Pancreas (tissue), 10 donors: ENCODE data around the gene NT5C1B. TPM values are rescaled to one million over a fixed set of nuclear protein-coding genes. Genes with fewer than 3 reads are reported as not detected.
A peak's percentile ranks its signal among the peaks of the same experiment; 100 is the strongest.

Experiments
- ATAC-seq, 4 donors: fragments of 200-7000 bp; cut with Tn5 transposase; one replicate each; pipeline versions ENCODE4 v1.8.0 to v1.9.1; 2020; ENCODE audit warnings: mild to moderate bottlenecking in 4 of 4, moderate library complexity in 4 of 4
- DNase-seq, 6 donors: peaks; one replicate each; pipeline ENCODE4 v3.0.0-alpha.2; 2020
- FAIRE-seq: peaks from 2 replicates; lab custom pipeline; 2012; peaks lifted over from hg19 to GRCh38; lab: Jason Lieb, UNC
- H3K27ac ChIP-seq, 4 donors: fragments of 200-600 bp; sonication (generic); 1 replicate in 3 of 4; 2 replicates in 1 of 4; pipeline versions ENCODE4 v1.5.0 to v1.8.0; 2020
- H3K27me3 ChIP-seq, 4 donors: fragments of 200-600 bp; one replicate each; pipeline ENCODE4 v1.8.0; 2021
- H3K36me3 ChIP-seq, 3 donors: fragments of 200-600 bp; sonication (generic) in 1 of 3; one replicate each; pipeline versions ENCODE4 v1.5.0 to v1.8.0; 2020 to 2021
- H3K4me1 ChIP-seq, 3 donors: fragments of 200-600 bp; one replicate each; pipeline ENCODE4 v1.8.0; 2021
- H3K4me3 ChIP-seq, 4 donors: fragments of 200-600 bp; sonication (generic) in 2 of 4; one replicate each; pipeline versions ENCODE4 v1.5.0 to v1.8.0; 2020 to 2021
- H3K9me3 ChIP-seq, 4 donors: fragments of 200-600 bp; one replicate each; pipeline ENCODE4 v1.8.0; 2021
- CTCF ChIP-seq, 4 donors: fragments of 200-600 bp; sonication (generic) in 3 of 4; IDR thresholded peaks; one replicate each; pipeline versions ENCODE4 v1.5.0 to v1.8.0; 2021; ENCODE audit warnings: antibody characterized with exemption in 4 of 4
- WGBS, 2 donors: extraction: QIAGEN DNeasy Blood & Tissue Kit; methylation state at CpG; one replicate each; pipeline ENCODE4 v1.1.7; 2013; 5-methylcytosine and 5-hydroxymethylcytosine counted together
- intact Hi-C, 3 donors: fragments of 100-400 bp; cut with DNase I; formaldehyde crosslinking; loops; one replicate each; pipeline versions ENCODE4 v1.11.1 to v1.14.2; 2022
- polyA plus RNA-seq, 2 donors: library from polyadenylated mRNA; stranded (reverse); fragments of 200-250 nt; gene quantifications; one replicate each; pipeline ENCODE4 v1.2.3, GENCODE V29; 2013
- total RNA-seq, 6 donors: library from RNA; stranded (reverse); fragmentation: NEBNext Ultra II Directional in 4 of 6; extraction: Animal tissue kit (Norgen Biotek cat#: 25700) in 4 of 6; gene quantifications; one replicate each; pipeline versions ENCODE4 v1.2.1 to v1.2.4, GENCODE V29; 2021 to 2023
- donor health status: healthy with polysubstance abuse.
- donor health status: DM: no; HTN: no; CAD: no; lungs with moderate emphysema.
- donor health status: DM: no; HTN: no; CAD: no.
- donor health status: control.
- donor health status: control.
- donor health status: Bipolar disorder and iron deficiency.
- donor health status: DM: yes; HTN: yes; CAD: no.
- donor health status: DM: no; HTN: no; CAD: no.
- donor health status: DM: no; HTN: no; CAD: no.
- donor health status: DM: yes; HTN: yes; CAD: no.

The NT5C1B gene
- total and polyA plus RNA-seq, 8 donors, result 0.05 TPM; not detected in 7

DNA sequence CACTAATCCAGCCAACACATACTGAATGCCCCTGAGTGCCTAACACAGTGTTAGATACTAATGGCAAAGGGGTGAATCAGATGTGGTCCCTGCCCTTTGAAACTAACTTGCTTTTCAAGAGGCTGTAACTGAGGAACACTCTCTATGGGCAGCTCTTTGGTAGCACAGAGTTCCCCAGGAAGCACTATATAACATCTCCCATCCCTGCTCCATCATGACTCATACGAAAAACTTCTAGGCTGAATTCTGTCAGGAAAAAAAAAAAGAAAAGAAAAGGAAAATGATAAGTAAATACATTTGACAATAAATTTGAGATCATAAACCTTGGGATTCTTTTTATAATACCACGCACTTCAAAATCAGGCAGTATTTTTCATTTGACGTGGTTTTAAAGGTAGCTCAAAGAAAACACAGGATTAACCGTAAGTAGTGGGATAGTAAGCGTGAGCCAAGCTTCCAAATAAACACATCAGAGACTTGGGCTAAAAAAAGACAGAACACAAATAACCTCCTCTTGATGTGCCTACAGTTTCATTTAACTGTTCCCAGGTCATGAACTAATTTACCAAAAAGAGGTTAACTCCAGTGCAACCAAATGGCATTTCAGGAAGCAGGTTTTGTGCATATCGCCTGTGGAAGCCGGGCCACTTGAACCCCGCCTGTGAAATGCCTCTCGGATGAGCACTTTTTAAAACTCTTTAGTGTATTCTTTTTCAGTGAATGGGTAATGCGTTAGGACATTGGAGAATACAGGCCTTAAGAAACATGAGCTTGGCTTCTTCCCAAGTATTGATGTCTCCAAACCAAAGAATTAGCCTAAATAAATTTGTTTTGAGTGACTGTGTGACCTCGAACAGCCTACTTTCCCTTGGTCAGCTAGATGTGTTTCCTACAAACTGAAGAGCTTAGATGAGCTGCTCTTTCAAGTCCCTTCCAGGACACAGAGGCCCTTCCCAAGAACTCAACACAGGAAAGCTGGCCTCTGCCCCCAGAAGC lies 71.0 kb downstream of the NT5C1B start:
- WGBS, 2 donors, result 65 to 68% methylated on average over 11 of the region's 11 CpGs
- Histone ChIP-seq H3K4me1 (peaks cover 0 to 4% (median 0%) of the 10 kb centered on the region in 3 donors), H3K9me3 (no peaks in the 10 kb centered on the region), H3K36me3 (no peaks in the 10 kb centered on the region), H3K27me3 (no peaks in the 10 kb centered on the region), H3K27ac (no peak overlapping the region), H3K4me3 (no peak overlapping the region)
- ATAC-seq, result peak in 2 of 4 donors; percentile 23 to 28
- peak; percentile 53 for FAIRE-seq
- no peak for DNase-seq
- intact Hi-C loops, result loop anchor here in 1 of 3 donors (10.0 kb wide), 1 partner anchor 846 kb away; no protein-coding TSS in a partner anchor
- no peak for TF ChIP-seq CTCF (IDR thresholded peaks at IDR 0.05)

- WGBS, 2 donors, result 84 to 92% methylated on average over 1 of the region's 1 CpG
- Histone ChIP-seq H3K27ac (no peak overlapping the region), H3K4me1 (peaks cover 0 to 4% (median 0%) of the 10 kb centered on the region in 3 donors), H3K4me3 (no peak overlapping the region), H3K9me3 (no peaks in the 10 kb centered on the region), H3K27me3 (no peaks in the 10 kb centered on the region), H3K36me3 (no peaks in the 10 kb centered on the region)
- FAIRE-seq (no peak), ATAC-seq (no peak), DNase-seq (no peak)
- intact Hi-C loops, result loop anchor here in 1 of 3 donors (10.0 kb wide), 1 partner anchor 847 kb away; no protein-coding TSS in a partner anchor
- no peak for TF ChIP-seq CTCF (IDR thresholded peaks at IDR 0.05)
Observed at GRCh38 chr2:18517386-18517785, 72.0 kb downstream of the NT5C1B start.

- H3K36me3 ChIP-seq, result no peaks in the 10 kb centered on the region
- intact Hi-C loops, result loop anchor here in 1 of 3 donors (10.0 kb wide), 1 partner anchor 849 kb away; no protein-coding TSS in a partner anchor
Observed at GRCh38 chr2:18516112-18516511, 73.3 kb downstream of the NT5C1B start.

DNA sequence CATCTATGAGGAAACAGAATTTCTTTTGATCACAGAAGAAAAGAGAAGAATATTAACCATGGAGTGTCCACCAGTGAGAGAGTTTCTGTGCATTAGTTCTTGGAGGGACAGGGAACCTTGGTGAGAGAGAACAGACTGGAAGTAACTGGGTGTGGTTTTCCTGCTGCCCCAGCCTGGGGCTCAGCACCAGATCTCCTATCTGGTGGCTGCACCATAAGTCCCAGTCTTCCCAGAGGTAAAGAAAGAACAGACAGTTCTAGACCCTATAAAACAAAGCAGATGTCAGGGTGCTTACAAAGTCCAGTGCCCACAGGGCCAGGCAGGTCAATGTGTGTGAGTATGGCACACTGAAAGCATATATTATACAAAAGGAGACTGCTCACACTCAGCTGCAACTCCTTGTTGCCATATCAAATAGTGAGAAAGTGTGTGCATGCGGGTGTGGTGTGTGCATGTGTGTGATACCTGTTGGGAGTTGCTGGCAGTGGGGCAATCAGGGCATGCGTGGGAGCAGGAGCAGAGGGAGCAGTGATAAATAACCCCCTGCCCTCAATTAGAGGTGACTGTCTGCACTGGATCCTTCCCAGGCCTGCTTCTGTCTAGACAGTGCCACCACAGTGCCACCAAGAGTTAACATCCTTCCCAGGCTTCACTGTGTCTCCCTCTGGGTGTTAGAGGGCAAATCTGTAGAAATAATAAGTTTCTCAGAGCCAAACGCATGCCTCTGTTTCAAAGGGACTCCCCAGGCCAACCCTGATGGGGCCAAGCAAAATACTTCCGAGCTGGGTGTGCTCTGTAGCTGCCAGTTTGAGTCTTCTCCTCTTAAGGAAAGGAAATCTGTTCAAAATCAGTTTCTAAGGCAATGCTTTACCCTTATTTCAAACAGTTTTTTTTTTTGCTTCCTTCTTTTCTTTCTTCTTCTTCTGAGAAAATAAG lies 74.6 kb downstream of the NT5C1B start:
- H3K36me3 ChIP-seq, result no peaks in the 10 kb centered on the region
- intact Hi-C loops, result loop anchor here in 1 of 3 donors (10.0 kb wide), 1 partner anchor 850 kb away; no protein-coding TSS in a partner anchor
- no peak for ATAC-seq
- WGBS, 2 donors, result 61 to 65% methylated on average over 4 of the region's 4 CpGs
- peaks cover 0 to 4% (median 0%) of the 10 kb centered on the region in 3 donors for H3K4me1 ChIP-seq
- H3K27me3 ChIP-seq, result no peaks in the 10 kb centered on the region
- FAIRE-seq, result no peak
- H3K27ac ChIP-seq, result no peak overlapping the region
- no peak for TF ChIP-seq CTCF (IDR thresholded peaks at IDR 0.05)
- no peak for DNase-seq
- H3K4me3 ChIP-seq, result no peak overlapping the region
- H3K9me3 ChIP-seq, result no peaks in the 10 kb centered on the region

More at GRCh38 chr2:18516112-18516511, 73.3 kb downstream of the NT5C1B start:
- Histone ChIP-seq H3K9me3 (no peaks in the 10 kb centered on the region), H3K27me3 (no peaks in the 10 kb centered on the region), H3K27ac (no peak overlapping the region), H3K4me1 (peaks cover 0 to 4% (median 0%) of the 10 kb centered on the region in 3 donors), H3K4me3 (no peak overlapping the region)
- FAIRE-seq (no peak), DNase-seq (no peak), ATAC-seq (no peak)
- whole genome bisulfite sequencing, 2 donors, result 53 to 54% methylated on average over 11 of the region's 11 CpGs
- no peak for TF ChIP-seq CTCF (IDR thresholded peaks at IDR 0.05)

Other genes with a start within 250 kb of the NT5C1B start
- gene RDH14, start 28.9 kb downstream of the NT5C1B start, total RNA-seq, result 10 to 100 TPM in 2 of 6 donors, 1 to 10 TPM in 4; 8.0 to 13.5 (median 8.9) TPM
- 10 to 100 TPM in 1 of 2 donors, 1 to 10 TPM in 1; 8.2 to 13.6 TPM for gene RDH14, start 28.9 kb downstream of the NT5C1B start, polyA plus RNA-seq